Chondrocyte (in vitro differentiated cells): ENCODE data around the gene SLC9A9. TPM values are rescaled to one million over a fixed set of nuclear protein-coding genes. Genes with fewer than 3 reads are reported as not detected.
A peak's percentile ranks its signal among the peaks of the same experiment; 100 is the strongest.

Experiments used
- DNase-seq: peaks from one replicate; pipeline ENCODE4 v3.0.0; 2021; ENCODE audit warnings: mixed read lengths, low spot score
- H3K27ac Mint-ChIP-seq: one replicate; pipeline ENCODE4 v1.8.0; 2021; ENCODE audit warnings: mild to moderate bottlenecking, moderate library complexity, mixed read lengths; ENCODE audit not compliant: unreplicated experiment
- H3K27me3 Mint-ChIP-seq: 2 replicates; pipeline ENCODE4 v1.8.0; 2021; ENCODE audit warnings: low read depth, mixed read lengths
- H3K36me3 Mint-ChIP-seq: 2 replicates; pipeline ENCODE4 v1.8.0; 2021; ENCODE audit warnings: low read depth, mixed read lengths
- H3K4me1 Mint-ChIP-seq: 2 replicates; pipeline ENCODE4 v1.8.0; 2021; ENCODE audit warnings: low read depth, mild to moderate bottlenecking, mixed read lengths
- H3K4me3 Mint-ChIP-seq: one replicate; pipeline ENCODE4 v1.8.0; 2021; ENCODE audit warnings: mild to moderate bottlenecking, moderate library complexity, mixed read lengths; ENCODE audit not compliant: unreplicated experiment
- H3K9me3 Mint-ChIP-seq: 2 replicates; pipeline ENCODE4 v1.8.0; 2021; ENCODE audit warnings: low read depth, mixed read lengths
- total RNA-seq: library from RNA; stranded (reverse); gene quantifications from 3 replicates; pipeline ENCODE4 v1.2.1, GENCODE V29; 2021
- TF ChIP-seq, protein P1 (sequence below): fragments of 200-600 bp; sonication (generic); IDR thresholded peaks from 2 replicates; pipeline ENCODE4 v1.5.0; 2021; ENCODE audit warnings: antibody characterized with exemption, mild to moderate bottlenecking, moderate library complexity

SLC9A9 gene
- total RNA-seq, 1 donor from 2014 or later = 2.6 TPM

DNA sequence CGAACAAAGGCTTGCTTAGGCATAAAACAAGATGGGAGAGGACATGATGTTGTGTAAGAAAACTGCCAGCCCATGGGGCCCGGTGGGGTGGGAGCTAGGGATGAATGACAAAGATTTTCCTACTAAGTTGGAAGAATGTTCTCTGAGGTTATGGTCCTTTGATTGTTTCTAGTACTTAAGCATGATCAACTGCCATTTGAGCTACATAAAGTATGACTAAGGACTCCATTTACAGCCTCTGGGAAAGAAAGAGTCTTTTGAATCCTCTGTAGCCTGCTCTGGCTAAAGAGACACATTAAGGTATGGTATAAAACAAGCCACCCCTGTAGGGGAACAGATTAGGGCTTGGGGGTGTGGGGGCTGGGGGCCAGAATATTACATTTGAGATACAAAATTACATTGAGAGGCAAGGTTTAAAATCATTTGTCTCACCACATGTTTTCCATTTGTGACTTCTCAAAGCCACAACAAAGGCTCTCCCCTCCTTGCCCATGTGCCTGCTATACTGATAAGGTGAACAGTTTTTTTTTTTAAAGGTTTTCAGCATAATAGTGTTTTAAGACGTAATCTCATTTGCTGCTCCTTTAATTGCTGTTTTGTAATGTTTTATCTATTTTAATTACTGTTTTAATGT lies 405.3 kb downstream of the SLC9A9 start:
- no peak for DNase-seq
- no peak overlapping the region for H3K4me3 Mint-ChIP-seq
- H3K27me3 Mint-ChIP-seq = no peaks in the 10 kb centered on the region
- TF ChIP-seq, protein P1, sequence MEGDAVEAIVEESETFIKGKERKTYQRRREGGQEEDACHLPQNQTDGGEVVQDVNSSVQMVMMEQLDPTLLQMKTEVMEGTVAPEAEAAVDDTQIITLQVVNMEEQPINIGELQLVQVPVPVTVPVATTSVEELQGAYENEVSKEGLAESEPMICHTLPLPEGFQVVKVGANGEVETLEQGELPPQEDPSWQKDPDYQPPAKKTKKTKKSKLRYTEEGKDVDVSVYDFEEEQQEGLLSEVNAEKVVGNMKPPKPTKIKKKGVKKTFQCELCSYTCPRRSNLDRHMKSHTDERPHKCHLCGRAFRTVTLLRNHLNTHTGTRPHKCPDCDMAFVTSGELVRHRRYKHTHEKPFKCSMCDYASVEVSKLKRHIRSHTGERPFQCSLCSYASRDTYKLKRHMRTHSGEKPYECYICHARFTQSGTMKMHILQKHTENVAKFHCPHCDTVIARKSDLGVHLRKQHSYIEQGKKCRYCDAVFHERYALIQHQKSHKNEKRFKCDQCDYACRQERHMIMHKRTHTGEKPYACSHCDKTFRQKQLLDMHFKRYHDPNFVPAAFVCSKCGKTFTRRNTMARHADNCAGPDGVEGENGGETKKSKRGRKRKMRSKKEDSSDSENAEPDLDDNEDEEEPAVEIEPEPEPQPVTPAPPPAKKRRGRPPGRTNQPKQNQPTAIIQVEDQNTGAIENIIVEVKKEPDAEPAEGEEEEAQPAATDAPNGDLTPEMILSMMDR = no peak
- peaks cover 25% of the 10 kb centered on the region for H3K4me1 Mint-ChIP-seq
- peaks cover 4% of the 10 kb centered on the region for H3K9me3 Mint-ChIP-seq
- no peaks in the 10 kb centered on the region for H3K36me3 Mint-ChIP-seq
- H3K27ac Mint-ChIP-seq = peak overlapping the region; percentile 86

DNA sequence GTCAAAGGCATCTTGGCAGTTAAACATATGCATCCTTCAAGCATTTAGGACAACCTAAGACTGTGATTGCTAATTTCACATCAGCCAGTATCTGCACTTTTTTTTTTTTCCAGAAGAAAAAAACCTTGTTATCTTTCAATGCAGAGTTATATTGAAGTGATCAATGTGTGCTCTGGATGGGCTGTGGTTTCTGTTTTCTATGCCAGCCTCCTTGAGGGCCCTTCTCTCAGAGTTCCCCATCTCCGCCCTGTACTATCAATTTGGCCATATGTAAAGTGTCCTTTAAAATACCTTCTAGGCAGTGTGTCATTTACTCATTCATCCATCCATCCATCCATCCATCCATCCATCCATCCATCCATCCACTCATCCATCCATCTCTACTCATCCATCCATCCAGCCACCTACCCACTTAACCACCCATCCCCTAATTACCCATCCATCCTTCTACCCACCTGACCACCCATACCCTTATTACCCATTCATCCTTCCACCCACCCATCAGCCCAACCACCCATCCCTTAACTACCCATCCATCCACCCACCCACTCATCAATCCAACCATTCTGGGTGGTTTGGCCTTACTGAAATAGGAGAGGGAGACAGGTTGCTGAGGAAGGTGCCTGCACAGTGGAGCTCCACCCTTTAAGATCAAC lies 406.6 kb downstream of the SLC9A9 start:
- Mint-ChIP-seq H3K9me3 (peaks cover 4% of the 10 kb centered on the region), H3K4me3 (no peak overlapping the region), H3K36me3 (peaks cover 2% of the 10 kb centered on the region), H3K27ac (no peak overlapping the region), H3K27me3 (no peaks in the 10 kb centered on the region), H3K4me1 (peaks cover 25% of the 10 kb centered on the region)
- no peak for DNase-seq
- TF ChIP-seq, protein P1 = no peak

DNA sequence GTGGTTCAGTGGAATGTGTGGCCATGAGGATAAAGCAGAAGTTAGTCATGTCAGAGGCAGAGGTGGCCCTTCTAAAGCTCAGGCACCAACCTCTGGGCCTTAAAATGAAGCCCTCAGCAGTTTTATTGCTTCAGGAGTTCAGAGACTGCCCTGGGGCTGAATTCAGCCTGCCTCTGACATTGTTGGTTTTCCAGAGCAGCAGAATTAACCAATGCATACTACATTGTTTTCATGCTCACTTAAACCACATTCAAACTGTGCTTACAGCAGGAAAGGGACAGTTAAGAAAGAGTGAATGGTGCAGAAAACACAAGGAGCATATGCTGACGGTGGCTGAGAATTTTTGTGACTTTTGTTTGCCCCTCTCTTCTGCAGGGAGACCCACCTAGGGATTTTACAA lies 408.5 kb downstream of the SLC9A9 start:
- peaks cover 4% of the 10 kb centered on the region for H3K9me3 Mint-ChIP-seq
- H3K27ac Mint-ChIP-seq = no peak overlapping the region
- H3K4me3 Mint-ChIP-seq = no peak overlapping the region
- TF ChIP-seq, protein P1 = no peak
- no peak for DNase-seq
- H3K27me3 Mint-ChIP-seq = no peaks in the 10 kb centered on the region
- peaks cover 23% of the 10 kb centered on the region for H3K4me1 Mint-ChIP-seq
- peaks cover 2% of the 10 kb centered on the region for H3K36me3 Mint-ChIP-seq

DNA sequence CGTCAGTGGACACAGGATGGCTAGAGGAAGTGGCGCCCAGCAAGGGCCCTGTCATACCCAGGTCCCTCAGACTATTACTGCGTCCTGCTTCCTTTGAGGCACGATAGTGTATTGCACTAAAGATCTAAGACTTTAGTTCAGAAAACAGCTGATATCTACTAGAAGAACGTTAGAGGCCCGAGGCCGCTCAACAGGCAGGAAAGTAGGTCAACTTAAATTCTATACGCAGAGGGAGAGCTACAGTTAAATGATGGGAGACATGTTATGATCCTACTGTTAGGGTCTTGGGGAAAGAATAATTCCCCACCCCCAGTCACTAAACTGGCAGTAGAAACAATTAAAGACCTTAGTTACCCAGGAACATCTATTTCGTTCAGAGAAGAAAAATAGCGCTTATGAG lies 410.9 kb downstream of the SLC9A9 start:
- no peaks in the 10 kb centered on the region for H3K9me3 Mint-ChIP-seq
- peaks cover under 1% of the 10 kb centered on the region for H3K4me1 Mint-ChIP-seq
- DNase-seq = no peak
- no peak overlapping the region for H3K4me3 Mint-ChIP-seq
- no peaks in the 10 kb centered on the region for H3K27me3 Mint-ChIP-seq
- TF ChIP-seq, protein P1 = no peak
- H3K36me3 Mint-ChIP-seq = peaks cover 2% of the 10 kb centered on the region
- no peak overlapping the region for H3K27ac Mint-ChIP-seq

DNA sequence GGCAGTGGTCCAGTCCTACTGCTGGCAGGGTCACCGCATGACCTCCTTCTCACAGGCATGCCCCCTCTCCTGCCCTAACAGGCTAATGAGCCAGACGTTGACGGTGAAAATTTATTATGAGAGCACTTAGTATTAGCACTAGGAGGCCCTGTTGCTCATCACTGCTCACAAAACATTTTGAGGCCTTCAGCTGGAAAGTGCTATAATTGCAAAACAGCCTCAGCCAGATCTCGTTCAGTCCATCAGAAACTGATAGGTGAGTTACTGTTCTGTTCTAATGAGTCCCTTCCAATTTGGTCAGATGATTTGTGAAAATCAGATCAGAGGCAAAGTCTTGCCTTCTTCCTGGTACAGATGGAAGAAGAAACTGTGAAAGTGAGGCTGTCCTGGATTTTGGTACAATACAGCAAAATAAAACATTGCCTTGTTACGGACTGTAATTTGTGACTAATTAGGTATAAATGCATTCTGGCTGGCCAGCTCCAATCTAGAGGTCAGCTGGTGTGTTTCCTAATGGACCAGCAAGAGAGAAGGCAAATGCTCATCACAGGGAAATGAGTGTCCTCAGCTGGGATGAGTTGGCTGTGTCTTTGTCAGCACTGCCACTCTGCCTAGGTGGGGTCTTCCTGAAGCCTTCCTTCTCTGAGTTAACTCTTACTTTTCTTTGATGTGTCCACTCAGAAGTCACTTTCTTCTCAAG lies 411.9 kb downstream of the SLC9A9 start:
- no peaks in the 10 kb centered on the region for H3K27me3 Mint-ChIP-seq
- H3K27ac Mint-ChIP-seq = no peak overlapping the region
- peaks cover 3% of the 10 kb centered on the region for H3K4me1 Mint-ChIP-seq
- TF ChIP-seq, protein P1 = no peak
- H3K4me3 Mint-ChIP-seq = no peak overlapping the region
- DNase-seq = no peak
- no peaks in the 10 kb centered on the region for H3K9me3 Mint-ChIP-seq
- H3K36me3 Mint-ChIP-seq = peaks cover 2% of the 10 kb centered on the region
